ENCODE data around the gene PRKCQ. TPM values are rescaled to one million over a fixed set of nuclear protein-coding genes. Genes with fewer than 3 reads are reported as not detected.
"Not testable (repeated sequence)": the region's sequence is repeated elsewhere in the genome, so short reads cannot be mapped to it uniquely, and the experiment has no call there.

The PRKCQ gene
- total RNA-seq, 2 donors from 2014 or later, result 0.41 to 0.42 TPM

DNA sequence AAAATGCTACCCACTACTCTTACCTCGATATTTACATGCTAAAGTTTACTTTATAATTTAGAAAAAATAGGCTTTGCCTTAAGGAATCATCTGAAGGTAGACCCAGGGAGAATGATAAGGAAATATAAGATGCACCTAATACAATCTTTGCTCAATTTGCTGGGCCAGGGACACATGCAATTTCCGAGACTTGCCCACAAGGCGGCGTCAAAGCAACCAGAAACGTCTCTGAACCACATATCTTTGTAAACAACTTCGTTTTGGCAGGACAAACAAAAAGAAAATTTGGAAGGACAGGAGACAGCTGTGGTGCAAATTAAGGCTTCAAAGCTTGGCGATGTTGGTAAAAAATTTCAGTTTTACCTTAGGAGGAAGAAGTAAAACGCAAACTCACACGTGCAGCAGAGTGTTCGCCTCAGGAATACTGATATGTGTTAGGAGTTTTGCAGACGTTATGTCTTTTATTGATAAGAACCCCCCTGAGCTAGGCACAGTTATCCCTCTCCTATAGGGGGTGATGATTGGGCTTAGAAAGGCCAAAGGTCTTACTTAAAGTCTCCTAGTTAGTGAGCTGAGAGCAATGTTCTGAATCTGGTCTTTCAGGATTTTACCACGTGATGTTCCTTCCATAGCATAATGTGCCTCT is 134.3 kb downstream of the PRKCQ start:
- ATAC-seq (ENCODE audit: insufficient number of reproducible peaks, low FRiP score, low read depth), result no peak
- Histone ChIP-seq H3K4me1 (ENCODE audit: control insufficient read depth in 1 of 2, low read depth in 2 of 2) (no peaks in the 10 kb centered on the region), H3K27me3 (replicated peaks; ENCODE audit: insufficient read depth) (no peaks in the 10 kb centered on the region), H3K36me3 (peaks cover 7% of the 10 kb centered on the region), H3K27ac (no peak overlapping the region), H3K9me3 (no peaks in the 10 kb centered on the region), H3K4me3 (no peak overlapping the region)
- no peak for DNase-seq (ENCODE audit: low spot score)
- TF ChIP-seq, protein P1, sequence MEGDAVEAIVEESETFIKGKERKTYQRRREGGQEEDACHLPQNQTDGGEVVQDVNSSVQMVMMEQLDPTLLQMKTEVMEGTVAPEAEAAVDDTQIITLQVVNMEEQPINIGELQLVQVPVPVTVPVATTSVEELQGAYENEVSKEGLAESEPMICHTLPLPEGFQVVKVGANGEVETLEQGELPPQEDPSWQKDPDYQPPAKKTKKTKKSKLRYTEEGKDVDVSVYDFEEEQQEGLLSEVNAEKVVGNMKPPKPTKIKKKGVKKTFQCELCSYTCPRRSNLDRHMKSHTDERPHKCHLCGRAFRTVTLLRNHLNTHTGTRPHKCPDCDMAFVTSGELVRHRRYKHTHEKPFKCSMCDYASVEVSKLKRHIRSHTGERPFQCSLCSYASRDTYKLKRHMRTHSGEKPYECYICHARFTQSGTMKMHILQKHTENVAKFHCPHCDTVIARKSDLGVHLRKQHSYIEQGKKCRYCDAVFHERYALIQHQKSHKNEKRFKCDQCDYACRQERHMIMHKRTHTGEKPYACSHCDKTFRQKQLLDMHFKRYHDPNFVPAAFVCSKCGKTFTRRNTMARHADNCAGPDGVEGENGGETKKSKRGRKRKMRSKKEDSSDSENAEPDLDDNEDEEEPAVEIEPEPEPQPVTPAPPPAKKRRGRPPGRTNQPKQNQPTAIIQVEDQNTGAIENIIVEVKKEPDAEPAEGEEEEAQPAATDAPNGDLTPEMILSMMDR (IDR thresholded peaks at IDR 0.05), result no peak

DNA sequence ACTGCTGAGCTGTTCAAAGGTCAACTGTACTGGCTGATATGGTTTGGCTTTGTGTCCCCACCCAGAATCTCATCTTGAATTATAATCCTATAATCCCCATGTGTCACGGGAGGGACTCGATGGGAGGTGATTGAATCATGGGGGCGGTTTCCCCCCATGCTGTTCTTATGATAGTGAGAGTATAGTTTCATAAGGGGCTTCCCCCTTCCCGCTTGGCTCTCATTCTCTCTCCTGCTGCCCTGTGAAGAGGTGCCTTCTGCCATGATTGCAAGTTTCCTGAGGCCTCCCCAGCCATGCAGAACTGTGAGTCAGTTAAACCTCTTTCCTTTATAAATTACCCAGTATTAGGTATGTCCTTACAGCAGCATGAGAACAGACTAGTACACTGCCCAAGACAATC is 140.2 kb downstream of the PRKCQ start:
- not testable (repeated sequence) for ATAC-seq (ENCODE audit: insufficient number of reproducible peaks, low FRiP score, low read depth); H3K4me1 ChIP-seq (ENCODE audit: control insufficient read depth in 1 of 2, low read depth in 2 of 2); H3K4me3 ChIP-seq; H3K36me3 ChIP-seq; DNase-seq (ENCODE audit: low spot score); H3K9me3 ChIP-seq; H3K27ac ChIP-seq; H3K27me3 ChIP-seq (replicated peaks; ENCODE audit: insufficient read depth)

DNA sequence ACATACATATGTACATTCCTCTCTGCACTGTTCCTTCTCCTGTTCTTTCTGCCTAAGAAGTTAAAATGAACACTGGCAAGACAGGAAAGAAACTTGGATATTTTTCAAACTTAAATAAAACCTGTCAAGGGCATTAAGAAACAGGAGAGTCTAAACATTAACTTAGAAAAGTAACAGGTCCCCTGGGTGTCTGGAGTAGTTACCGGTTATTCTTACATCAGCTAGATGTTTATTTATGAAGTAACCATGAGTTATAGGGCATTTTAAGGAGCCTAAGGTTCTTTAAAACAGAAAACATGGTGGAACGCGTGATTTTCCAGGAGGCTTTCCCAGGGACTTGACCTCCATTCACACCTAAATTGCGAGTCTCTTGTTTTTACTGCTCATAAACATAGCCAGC is 148.2 kb downstream of the PRKCQ start:
- Histone ChIP-seq H3K27ac (no peak overlapping the region), H3K4me1 (ENCODE audit: control insufficient read depth in 1 of 2, low read depth in 2 of 2) (peaks cover 0 to 11% of the 10 kb centered on the region in 2 donors), H3K9me3 (no peaks in the 10 kb centered on the region), H3K36me3 (no peaks in the 10 kb centered on the region), H3K4me3 (no peak overlapping the region), H3K27me3 (replicated peaks; ENCODE audit: insufficient read depth) (no peaks in the 10 kb centered on the region)
- TF ChIP-seq, protein P1 (IDR thresholded peaks at IDR 0.05), result no peak
- ATAC-seq (ENCODE audit: insufficient number of reproducible peaks, low FRiP score, low read depth), result no peak
- no peak for DNase-seq (ENCODE audit: low spot score)

DNA sequence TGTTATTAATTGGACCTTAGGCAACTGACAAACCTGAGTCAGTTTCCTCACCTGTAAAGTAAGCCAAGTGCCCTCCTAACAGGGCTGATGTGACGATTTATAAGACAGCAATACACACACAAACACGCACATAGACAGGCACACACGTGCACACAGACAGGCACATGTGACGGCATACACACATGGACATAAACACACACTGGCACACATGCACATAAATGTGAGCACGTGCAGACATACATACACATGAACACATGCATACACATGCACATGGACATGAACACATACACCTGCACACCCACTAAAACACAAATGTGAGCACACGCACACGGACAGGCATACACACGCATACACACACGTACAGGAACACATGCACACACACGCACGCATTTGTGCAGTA is 148.9 kb downstream of the PRKCQ start:
- Histone ChIP-seq H3K4me3 (no peak overlapping the region), H3K9me3 (no peaks in the 10 kb centered on the region), H3K27ac (no peak overlapping the region), H3K4me1 (ENCODE audit: control insufficient read depth in 1 of 2, low read depth in 2 of 2) (peaks cover 0 to 11% of the 10 kb centered on the region in 2 donors), H3K27me3 (replicated peaks; ENCODE audit: insufficient read depth) (no peaks in the 10 kb centered on the region), H3K36me3 (no peaks in the 10 kb centered on the region)
- DNase-seq (ENCODE audit: low spot score), result no peak
- no peak for ATAC-seq (ENCODE audit: insufficient number of reproducible peaks, low FRiP score, low read depth)
- TF ChIP-seq, protein P1 (IDR thresholded peaks at IDR 0.05), result no peak

DNA sequence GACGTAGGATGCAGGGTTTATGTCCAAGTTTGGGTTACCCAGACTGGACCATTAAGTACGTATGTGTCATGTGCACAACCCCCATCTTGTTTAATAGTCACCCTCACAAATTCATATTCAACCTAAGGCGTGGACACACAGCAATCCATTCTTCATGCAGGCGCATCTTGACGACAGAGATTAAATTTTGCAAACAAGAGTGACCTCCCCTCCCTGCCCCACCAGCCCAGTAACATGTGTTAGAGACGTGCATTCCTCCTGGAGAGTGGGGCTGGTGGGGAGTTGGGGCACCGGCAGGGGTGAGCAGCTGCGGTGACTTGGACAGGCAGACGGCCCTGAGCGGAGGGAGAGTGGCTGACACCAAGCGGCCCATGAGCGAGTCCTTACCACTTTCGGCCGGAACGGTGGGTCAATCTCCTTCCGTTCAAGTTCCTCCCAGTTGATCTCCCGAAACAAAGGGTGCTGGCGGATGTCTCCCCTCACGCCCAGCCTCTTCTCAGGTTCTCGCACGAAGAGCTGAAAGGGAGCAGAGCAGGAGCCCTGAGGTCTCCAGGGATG is 149.6 kb downstream of the PRKCQ start:
- TF ChIP-seq, protein P1 (IDR thresholded peaks at IDR 0.05), result no peak
- H3K36me3 ChIP-seq, result no peaks in the 10 kb centered on the region
- H3K4me3 ChIP-seq, result no peak overlapping the region
- no peak for DNase-seq (ENCODE audit: low spot score)
- peaks cover 0 to 11% of the 10 kb centered on the region in 2 donors for H3K4me1 ChIP-seq (ENCODE audit: control insufficient read depth in 1 of 2, low read depth in 2 of 2)
- no peaks in the 10 kb centered on the region for H3K9me3 ChIP-seq
- H3K27ac ChIP-seq, result no peak overlapping the region
- no peak for ATAC-seq (ENCODE audit: insufficient number of reproducible peaks, low FRiP score, low read depth)
- no peaks in the 10 kb centered on the region for H3K27me3 ChIP-seq (replicated peaks; ENCODE audit: insufficient read depth)
